ENCODE results near the gene ANAPC5. TPM values are rescaled to one million over a fixed set of nuclear protein-coding genes. Genes with fewer than 3 reads are reported as not detected.

Gene ANAPC5, protein sequence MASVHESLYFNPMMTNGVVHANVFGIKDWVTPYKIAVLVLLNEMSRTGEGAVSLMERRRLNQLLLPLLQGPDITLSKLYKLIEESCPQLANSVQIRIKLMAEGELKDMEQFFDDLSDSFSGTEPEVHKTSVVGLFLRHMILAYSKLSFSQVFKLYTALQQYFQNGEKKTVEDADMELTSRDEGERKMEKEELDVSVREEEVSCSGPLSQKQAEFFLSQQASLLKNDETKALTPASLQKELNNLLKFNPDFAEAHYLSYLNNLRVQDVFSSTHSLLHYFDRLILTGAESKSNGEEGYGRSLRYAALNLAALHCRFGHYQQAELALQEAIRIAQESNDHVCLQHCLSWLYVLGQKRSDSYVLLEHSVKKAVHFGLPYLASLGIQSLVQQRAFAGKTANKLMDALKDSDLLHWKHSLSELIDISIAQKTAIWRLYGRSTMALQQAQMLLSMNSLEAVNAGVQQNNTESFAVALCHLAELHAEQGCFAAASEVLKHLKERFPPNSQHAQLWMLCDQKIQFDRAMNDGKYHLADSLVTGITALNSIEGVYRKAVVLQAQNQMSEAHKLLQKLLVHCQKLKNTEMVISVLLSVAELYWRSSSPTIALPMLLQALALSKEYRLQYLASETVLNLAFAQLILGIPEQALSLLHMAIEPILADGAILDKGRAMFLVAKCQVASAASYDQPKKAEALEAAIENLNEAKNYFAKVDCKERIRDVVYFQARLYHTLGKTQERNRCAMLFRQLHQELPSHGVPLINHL
- total RNA-seq (2021), result 95.3 and 101 TPM in 2 replicates
- long read RNA-seq, transcript ANAPC5-201 (17 exons, 2,513 nt), result major isoform, 655 of 1,109 reads
- long read RNA-seq, transcript ANAPC5-218 (17 exons, 2,400 nt), result minor isoform, 331 of 1,109 reads
- long read RNA-seq, partial matches to known transcripts, result 31 of 1,109 reads
- long read RNA-seq, other reads (novel, unspliced or antisense), result 92 of 1,109 reads

DNA sequence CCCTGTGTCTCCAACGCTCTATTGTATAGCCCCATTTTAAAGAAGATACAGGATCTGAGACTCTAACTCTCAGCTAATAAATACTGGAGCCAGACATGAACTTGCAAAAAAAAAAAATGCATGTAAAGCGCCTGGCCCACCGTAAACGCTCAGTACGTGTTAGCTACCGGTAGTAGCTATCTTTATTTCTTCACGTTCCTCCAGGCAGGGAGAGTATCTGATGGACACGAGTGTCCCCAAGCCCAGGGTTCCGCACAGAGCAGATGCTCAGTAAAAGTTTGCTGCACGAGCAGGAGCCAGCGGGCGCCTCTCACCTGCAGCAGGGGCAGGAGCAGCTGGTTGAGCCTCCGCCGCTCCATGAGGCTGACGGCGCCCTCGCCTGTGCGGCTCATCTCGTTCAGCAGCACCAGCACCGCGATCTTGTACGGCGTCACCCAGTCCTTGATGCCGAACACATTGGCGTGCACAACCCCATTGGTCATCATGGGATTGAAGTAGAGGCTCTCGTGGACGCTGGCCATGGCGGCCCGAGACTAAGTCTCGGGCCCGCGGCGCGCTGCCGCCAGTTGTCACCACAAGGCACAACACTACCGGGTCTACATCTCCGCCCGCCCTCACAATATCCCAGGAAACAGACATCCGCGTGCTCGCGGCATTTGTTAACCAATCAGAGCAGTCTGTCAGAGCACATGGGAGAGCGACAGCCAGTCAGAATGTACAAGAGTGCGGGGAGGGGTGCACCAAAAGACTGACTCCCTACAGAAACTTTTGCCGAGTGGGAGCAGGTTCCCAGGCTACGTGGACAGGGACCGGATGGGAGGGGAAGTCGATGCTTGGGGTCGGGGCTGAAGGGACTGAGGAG, at the start of gene ANAPC5:
Gene ANAPC5 (minus strand): TSS at position 592 of the 862 bp plus-strand sequence. CDS start 71 bp downstream, at position 521.
- no peak within 1 kb of the TSS for H2BK120ac ChIP-seq (ENCODE audit: low read depth, low read length, poor library complexity, severe bottlenecking)
- H3K4me2 ChIP-seq (ENCODE audit: insufficient read depth, insufficient read length, low read length), result peak within 1 kb of the TSS; percentile 65
- peak within 1 kb of the TSS; percentile 23 for H3K56ac ChIP-seq (ENCODE audit: insufficient read length, low read depth, low read length)
- no peaks in the 10 kb centered on the region for H3K4me1 ChIP-seq (ENCODE audit: insufficient read depth, low read length)
- no peak within 1 kb of the TSS for H3K4ac ChIP-seq (ENCODE audit: low read depth, low read length)
- no peaks in the 10 kb centered on the region for H3K27me3 ChIP-seq (ENCODE audit: insufficient read depth, low read length)
- no peak within 1 kb of the TSS for H2BK15ac ChIP-seq (ENCODE audit: low read depth, low read length)
- WGBS (ENCODE audit: extremely low coverage, insufficient read length, low lambda C conversion rate), result no CpG with 5 or more reads among the region's 49 CpGs
- no peak within 1 kb of the TSS for H2AK5ac ChIP-seq (ENCODE audit: insufficient read length, low read length)
- H4K8ac ChIP-seq (replicated peaks; ENCODE audit: insufficient read length, low read depth, low read length), result no peak within 1 kb of the TSS
- no peak within 1 kb of the TSS for H4K5ac ChIP-seq (ENCODE audit: insufficient read length, low read depth, low read length)
- H3K23me2 ChIP-seq (ENCODE audit: insufficient read length, low read depth, low read length, poor library complexity, severe bottlenecking), result peaks cover 3% of the 10 kb centered on the region
- TF ChIP-seq, protein P1, sequence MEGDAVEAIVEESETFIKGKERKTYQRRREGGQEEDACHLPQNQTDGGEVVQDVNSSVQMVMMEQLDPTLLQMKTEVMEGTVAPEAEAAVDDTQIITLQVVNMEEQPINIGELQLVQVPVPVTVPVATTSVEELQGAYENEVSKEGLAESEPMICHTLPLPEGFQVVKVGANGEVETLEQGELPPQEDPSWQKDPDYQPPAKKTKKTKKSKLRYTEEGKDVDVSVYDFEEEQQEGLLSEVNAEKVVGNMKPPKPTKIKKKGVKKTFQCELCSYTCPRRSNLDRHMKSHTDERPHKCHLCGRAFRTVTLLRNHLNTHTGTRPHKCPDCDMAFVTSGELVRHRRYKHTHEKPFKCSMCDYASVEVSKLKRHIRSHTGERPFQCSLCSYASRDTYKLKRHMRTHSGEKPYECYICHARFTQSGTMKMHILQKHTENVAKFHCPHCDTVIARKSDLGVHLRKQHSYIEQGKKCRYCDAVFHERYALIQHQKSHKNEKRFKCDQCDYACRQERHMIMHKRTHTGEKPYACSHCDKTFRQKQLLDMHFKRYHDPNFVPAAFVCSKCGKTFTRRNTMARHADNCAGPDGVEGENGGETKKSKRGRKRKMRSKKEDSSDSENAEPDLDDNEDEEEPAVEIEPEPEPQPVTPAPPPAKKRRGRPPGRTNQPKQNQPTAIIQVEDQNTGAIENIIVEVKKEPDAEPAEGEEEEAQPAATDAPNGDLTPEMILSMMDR (conservative IDR thresholded peaks at IDR 0.05), result no peak
- no peak within 1 kb of the TSS for H4K91ac ChIP-seq (ENCODE audit: insufficient read length, low read depth, low read length)
- no peaks in the 10 kb centered on the region; the same call in 1 of the 2 replicates for H3K79me2 ChIP-seq (ENCODE audit: insufficient read depth, low read length)
- peaks cover under 1% of the 10 kb centered on the region; the same call in 1 of the 2 replicates for H3K27me3 Mint-ChIP-seq (ENCODE audit: low read depth)
- no peaks in the 10 kb centered on the region for H3K9me3 ChIP-seq (ENCODE audit: control insufficient read depth, low read depth, low read length)
- H3K27ac ChIP-seq (ENCODE audit: insufficient read length, low read depth, low read length), result peak within 1 kb of the TSS; percentile 37
- H3K23ac ChIP-seq (ENCODE audit: insufficient read length, low read depth, low read length), result peak within 1 kb of the TSS; percentile 14
- peak within 1 kb of the TSS; percentile 88 for H3K14ac ChIP-seq (ENCODE audit: insufficient read depth, low read length)
- H3K27ac Mint-ChIP-seq, result peak within 1 kb of the TSS; percentile 95 to 99 (median 98)
- H2BK20ac ChIP-seq (ENCODE audit: low read depth, low read length, poor library complexity, severe bottlenecking), result no peak within 1 kb of the TSS
- peak within 1 kb of the TSS; percentile 96 for H3K18ac ChIP-seq (ENCODE audit: insufficient read length, low read depth, low read length)
- H3K9me3 Mint-ChIP-seq, result no peaks in the 10 kb centered on the region
- peaks cover 9% of the 10 kb centered on the region for H3K79me1 ChIP-seq (ENCODE audit: insufficient read depth, low read depth, low read length, poor library complexity, severe bottlenecking)
- no peak within 1 kb of the TSS for H3T11ph ChIP-seq (ENCODE audit: low read length)
- H2BK12ac ChIP-seq (ENCODE audit: insufficient read length, low read depth, low read length), result no peak within 1 kb of the TSS
- H3K4me1 Mint-ChIP-seq, result peaks cover 8 to 14% of the 10 kb centered on the region in 2 experiments
- peak within 1 kb of the TSS; percentile 94 for H3K9ac ChIP-seq (ENCODE audit: extremely low read depth, insufficient read length, low read length)
- no peaks in the 10 kb centered on the region for H4K20me1 ChIP-seq (ENCODE audit: control insufficient read depth, insufficient read depth, insufficient read length)
- H3K4me3 Mint-ChIP-seq, result peak within 1 kb of the TSS; percentile 97 to 99
- H2BK5ac ChIP-seq (ENCODE audit: insufficient read length, low read length), result no peak within 1 kb of the TSS
- peaks cover under 1 to 4% (median 2%) of the 10 kb centered on the region in 3 experiments; a peak in 5 of 7 replicates for H3K36me3 Mint-ChIP-seq (ENCODE audit: insufficient read depth in 1 of 3, low read depth in 3 of 3)
- H2AFZ ChIP-seq (ENCODE audit: low read length), result no peak within 1 kb of the TSS
- DNase-seq, result peak; percentile 99
